ENCODE results near the gene OR2M4.
"Not testable (repeated sequence)": the region's sequence is repeated elsewhere in the genome, so short reads cannot be mapped to it uniquely, and the experiment has no call there.

The OR2M4 gene, protein sequence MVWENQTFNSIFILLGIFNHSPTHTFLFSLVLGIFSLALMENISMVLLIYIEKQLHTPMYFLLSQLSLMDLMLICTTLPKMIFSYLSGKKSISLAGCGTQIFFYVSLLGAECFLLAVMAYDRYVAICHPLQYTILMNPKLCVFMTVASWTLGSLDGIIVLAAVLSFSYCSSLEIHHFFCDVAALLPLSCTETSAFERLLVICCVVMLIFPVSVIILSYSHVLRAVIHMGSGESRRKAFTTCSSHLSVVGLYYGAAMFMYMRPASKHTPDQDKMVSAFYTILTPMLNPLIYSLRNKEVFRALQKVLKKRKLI

DNA sequence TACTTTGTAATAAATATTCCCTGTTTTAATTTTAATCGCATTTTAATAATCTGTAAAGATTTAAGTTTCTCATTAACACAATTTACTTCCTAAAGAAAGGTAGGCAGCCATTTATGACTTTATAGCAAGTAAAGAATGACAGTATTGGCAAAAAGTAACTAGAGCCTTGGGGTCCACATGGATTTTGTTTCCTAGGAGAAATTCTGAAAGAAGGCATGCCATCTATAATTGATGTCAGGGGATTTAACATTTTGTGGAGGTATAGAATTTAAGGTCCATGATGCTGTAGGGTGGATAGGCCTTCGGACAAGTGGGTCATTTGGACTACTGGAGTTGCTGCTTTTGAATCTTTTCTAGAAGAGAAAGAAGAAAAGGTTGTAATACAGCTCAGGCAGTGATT lies at the start of gene OR2M4:
OR2M4 (plus strand) TSS at position 301 of the 400 bp plus-strand sequence. CDS start 7,512 bp downstream, outside the sequence.
- no peak for DNase-seq (ENCODE audit: low read depth in 2 of 2)

DNA sequence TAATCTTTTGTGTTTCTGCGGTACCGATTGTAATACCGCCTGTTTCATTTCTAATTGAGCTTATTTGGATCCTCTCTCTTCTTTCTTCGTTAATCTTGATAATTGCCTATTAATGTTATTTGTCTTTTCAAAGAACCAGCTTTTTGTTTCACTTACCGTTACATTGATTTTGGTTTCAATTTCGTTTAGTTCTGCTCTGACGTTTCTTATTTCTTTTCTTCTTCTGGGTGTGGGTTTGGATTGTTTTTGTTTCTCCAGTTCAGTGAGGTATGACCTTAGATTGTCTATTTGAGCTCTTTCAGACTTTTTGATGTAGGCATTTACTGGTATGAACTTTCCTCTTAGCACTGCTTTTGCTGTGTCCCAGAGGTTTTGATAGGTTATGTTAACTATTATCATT lies 47.2 kb upstream of the OR2M4 start:
- no peak for DNase-seq (ENCODE audit: low read depth in 2 of 2)

DNA sequence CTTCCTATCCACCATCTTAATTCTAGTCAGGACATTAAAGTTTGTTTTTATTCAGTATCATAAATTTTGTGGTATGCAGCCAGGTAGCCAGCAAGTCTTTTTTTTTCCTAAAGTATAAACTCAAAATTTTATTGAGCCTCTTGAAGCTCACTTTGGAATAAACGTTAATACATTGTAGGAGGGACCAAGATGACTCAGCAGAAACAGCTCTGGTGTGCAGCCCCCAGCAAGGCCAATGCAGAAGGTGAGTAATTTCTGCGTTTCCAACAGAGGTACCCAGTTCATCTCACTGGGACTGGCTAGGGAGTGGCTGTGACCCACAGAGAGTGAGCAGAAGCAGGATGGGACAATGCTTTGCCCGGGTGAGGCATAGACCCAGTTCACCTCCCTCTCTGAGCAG lies 43.9 kb upstream of the OR2M4 start:
- DNase-seq (ENCODE audit: low read depth in 2 of 2) = no peak

DNA sequence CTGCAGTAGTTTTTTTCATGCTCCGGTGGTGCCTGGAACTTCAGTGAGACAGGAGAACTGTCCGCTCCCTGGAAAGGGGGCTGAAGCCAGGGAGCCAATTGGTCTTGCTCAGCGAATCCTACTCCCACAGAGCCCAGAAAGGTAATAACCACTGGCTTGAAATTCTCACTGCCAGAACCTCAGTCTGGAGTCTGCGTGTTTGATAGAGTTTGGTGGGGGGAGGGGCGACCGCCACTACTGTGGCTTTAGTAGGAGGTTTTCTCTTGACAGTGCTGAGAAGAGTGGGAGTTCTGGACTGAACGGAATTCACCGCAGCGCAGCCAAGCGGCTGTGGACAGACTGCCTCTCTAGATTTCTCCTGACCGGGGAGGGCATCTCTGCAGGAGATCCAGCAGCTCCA lies 42.2 kb upstream of the OR2M4 start:
- DNase-seq (ENCODE audit: low read depth in 2 of 2) = no peak

DNA sequence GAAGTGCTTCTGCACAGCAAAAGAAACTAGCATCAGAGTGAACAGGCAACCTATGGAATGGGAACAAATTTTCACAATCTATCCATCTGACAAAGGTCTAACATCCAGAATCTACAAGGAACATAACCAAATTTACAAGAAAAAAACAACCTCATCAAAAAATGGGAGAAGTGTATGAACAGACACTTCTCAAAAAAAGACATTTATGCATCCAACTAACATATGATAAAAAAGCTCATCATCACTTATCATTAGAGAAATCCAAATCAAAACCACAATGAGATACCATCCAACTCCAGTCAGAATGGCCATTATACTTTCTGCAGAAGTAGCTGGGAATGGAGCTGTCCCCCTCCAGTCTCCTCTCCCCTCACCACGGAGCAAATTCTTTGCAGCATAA lies 37.1 kb upstream of the OR2M4 start:
- DNase-seq (ENCODE audit: low read depth in 2 of 2) = no peak

DNA sequence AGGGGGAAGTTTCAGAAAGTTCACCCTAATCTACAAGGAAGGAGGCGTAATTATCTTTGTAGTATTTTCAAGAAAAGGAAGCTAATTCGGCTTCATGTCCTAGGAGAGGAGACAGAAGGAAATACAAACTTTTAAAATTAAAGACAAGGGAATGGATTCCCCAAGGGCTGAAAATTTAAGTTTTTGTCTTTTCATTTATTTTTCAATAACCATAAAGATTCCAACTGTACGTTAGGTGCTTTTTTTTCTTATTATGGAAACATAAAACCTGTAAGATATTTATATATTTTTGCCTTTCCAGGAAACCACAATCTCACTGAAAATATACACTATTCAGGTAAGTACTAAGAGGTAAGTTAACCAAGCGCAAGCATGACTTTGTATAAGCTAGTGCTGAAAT lies 34.3 kb upstream of the OR2M4 start, which contains the start of gene OR2M3:
OR2M3 (plus strand) TSS at position 301 of the 400 bp plus-strand sequence. CDS start 5,803 bp downstream, outside the sequence.
- no peak for DNase-seq (ENCODE audit: low read depth in 2 of 2)

DNA sequence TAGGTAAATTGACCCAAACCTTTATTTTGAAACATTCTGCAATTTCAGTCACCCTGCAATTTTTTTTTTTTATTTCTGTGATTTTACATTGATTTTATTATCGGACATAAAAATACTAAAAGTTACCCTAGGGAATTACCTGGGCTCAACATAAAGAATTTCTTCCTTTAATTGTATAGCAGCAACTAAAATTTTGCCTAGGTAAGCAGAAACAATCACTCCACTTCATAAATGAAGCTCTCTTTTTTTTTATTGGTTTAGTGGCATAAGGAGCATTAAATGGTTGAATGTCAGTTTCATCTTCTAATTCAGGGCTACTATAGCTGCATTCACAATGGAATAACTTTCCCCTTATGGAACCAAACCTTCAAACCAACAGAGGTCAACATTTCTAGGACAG lies 15.3 kb upstream of the OR2M4 start:
- no peak for DNase-seq (ENCODE audit: low read depth in 2 of 2)

DNA sequence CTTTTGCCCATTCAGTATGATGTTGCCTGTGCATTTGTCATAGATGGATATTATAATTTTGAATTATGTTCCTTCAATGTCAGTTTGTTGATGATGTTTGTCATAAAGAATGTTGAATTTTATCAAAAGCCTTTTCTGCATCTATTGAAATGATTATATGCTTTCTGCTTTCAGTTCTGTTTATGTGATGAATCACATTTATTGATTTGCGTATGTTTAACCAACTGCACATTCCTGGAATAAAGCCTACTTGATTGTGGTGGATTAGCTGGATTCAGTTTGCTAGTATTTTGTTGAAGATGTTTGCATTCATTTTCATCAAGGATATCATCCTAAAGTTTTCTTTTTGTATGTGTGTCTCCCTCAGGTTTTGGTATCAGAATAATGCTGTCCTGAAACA lies 5.7 kb upstream of the OR2M4 start:
- no peak for DNase-seq (ENCODE audit: low read depth in 2 of 2)

DNA sequence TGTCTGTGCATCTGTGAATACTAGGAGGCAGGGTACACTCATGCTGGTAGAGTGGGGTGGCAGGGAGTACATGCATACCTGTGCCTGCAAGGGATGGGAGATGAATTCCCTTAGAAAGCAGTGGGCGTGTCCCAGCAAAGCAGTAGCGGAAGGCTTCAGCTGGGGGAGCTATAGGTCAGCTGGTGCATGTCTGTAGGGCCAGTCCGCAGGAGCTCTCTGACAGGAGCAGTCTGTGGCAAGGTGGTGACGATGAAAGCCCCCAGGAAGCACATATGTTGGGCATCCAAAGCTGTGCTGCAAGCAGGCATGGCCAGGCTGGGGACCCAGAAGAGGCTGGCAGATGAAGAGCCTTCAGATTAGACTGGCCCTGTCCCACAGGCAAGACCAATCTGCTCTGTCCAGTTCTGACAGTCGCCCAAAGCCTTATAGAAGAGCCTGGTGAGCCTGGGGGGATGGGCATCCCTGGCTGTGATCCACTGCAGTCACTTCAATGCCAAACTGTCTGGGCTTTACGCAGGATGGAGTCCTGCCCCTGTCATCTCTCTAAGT lies 1.8 kb upstream of the OR2M4 start:
- DNase-seq (ENCODE audit: low read depth in 2 of 2) = no peak

DNA sequence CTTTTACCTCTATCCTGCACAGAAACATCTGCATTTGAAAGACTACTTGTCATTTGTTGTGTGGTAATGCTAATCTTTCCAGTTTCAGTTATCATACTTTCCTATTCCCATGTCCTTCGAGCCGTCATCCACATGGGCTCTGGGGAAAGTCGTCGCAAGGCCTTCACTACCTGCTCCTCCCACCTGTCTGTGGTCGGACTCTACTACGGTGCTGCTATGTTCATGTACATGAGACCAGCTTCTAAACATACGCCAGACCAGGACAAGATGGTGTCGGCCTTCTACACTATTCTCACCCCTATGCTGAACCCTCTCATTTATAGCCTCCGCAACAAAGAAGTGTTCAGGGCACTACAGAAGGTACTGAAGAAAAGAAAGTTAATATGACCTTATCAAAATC lies 8.3 kb downstream of the OR2M4 start:
- no peak for DNase-seq (ENCODE audit: low read depth in 2 of 2)

DNA sequence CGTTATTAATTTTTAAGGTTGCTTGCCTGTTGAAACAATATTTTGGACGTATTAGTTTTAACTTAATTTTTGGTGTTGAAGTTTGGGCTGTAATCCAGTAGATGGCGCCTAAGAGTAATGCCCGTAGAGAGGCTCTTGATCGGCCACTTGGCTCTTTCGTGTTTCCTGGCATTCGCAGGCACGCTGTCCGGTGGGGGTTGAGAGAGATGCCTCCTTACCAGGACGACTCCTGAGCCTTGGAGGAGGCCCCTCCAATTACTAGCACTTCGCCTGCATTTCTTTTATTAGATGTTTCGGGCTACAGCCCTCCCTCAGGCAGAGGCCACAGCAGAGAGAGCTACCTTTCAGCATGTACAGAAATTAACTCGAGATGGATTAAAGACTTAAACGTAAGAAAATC lies 12.0 kb downstream of the OR2M4 start:
- no peak for DNase-seq (ENCODE audit: low read depth in 2 of 2)

DNA sequence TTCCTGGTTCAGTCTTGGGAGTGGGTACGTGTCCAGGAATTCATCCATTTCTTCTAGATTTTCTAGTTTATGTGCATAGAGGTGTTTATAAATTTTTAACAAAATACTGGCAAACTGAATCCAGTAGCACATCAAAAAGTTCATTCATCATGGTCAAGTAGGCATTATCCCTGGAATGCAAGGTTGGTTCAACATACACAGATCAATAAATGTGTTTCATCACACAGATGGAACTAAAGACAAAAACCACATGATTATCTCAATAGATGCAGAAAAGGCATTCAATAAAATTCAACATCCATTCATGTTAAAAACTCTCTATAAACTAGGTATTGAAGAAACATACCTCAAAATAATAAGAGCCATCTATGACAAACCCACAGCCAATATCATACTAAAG lies 28.1 kb downstream of the OR2M4 start:
- not testable (repeated sequence) for DNase-seq (ENCODE audit: low read depth in 2 of 2)

DNA sequence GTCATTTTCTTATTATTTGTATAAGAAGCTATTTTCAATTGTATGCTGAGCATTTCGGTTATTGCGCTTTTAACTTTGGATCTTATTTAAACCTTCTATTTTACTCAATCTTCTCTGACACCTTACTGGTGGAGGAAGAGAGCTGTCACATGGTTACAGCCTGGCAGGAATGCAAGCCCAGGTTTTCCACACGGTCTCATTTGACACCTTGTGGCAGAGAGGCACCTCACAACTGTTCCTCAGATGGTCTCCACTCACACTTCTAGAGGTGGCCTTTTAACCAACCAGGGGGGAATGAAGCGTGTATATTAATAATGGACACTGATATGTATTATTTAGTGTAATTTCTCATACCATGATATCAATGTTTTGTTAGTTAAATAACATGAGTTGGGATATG lies 37.0 kb downstream of the OR2M4 start:
- no peak for DNase-seq (ENCODE audit: low read depth in 2 of 2)

DNA sequence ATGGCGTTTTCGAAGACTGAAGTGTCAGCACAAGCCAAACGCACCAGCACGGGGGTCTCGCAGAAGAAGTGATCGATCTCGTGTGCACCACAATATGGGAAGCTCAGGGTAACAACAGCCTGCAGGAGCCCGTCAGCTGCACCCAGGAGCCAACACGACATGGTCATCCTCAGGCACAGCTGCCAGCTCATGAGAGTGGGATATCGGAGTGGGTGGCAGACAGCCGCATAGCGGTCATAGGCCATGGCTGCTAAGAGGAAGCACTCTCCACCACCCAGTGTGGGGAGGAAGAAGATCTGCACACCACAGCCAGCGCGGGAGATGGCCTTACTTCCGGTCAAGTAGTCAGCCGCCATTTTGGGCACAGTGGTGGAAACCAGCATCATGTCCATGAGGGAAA lies 42.0 kb downstream of the OR2M4 start:
- DNase-seq (ENCODE audit: low read depth in 2 of 2) = not testable (repeated sequence)

DNA sequence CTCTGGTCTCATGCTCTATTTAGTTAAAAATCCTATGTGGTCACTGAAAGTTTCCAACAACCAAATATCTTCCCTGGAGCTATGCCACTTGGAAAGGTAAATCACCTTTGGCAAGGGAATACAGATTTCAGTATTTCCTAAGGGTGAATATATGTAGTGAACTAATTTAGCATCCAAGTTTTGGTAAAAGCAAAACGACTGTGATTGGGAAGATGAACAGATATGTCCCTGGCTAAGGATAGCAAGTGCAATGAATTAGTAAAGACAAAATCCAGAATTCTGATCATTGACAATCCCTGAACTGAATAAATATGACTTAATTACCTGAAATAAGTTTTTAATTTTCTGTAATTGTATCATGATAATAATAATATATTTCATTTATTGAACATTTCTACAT lies 46.7 kb downstream of the OR2M4 start, which contains the start of gene OR2T33:
OR2T33 (minus strand) TSS at position 101 of the 400 bp plus-strand sequence. CDS start 4,162 bp downstream, outside the sequence.
- DNase-seq (ENCODE audit: low read depth in 2 of 2) = no peak

DNA sequence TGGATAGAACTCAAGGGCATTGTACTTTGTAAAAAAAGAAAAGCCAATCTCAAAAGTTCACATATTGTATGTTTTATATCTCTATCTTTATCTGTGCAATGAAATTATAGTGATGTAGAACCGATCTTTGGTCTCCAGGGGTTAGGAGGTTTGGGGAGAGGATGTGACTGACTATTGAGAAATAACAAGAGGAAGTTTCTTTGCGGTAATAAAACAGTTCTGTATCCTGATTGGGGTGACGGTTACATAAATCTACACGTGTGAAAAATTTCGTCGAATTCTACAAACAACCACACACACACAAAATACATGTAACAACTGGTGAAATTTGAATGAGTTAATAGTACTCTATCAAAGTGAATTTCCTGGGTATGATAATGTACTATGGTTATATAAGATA lies 57.2 kb downstream of the OR2M4 start:
- DNase-seq (ENCODE audit: low read depth in 2 of 2) = no peak
